ENCODE results near the gene ZCRB1.

The ZCRB1 gene

GRCh38 chr12:42343721-42344120 lies 17.8 kb upstream of the ZCRB1 start:
- no peak overlapping the region for H3K27ac ChIP-seq (replicated peaks)
- H3K27me3 ChIP-seq (ENCODE audit: insufficient read depth, poor library complexity, severe bottlenecking) = no peaks in the 10 kb centered on the region
- TF ChIP-seq REST (IDR thresholded peaks at IDR 0.05; ENCODE audit: insufficient replicate concordance, low read depth) (no peak), SPI1 (IDR thresholded peaks at IDR 0.05; ENCODE audit: borderline replicate concordance, low read depth) (no peak), GABPA (IDR thresholded peaks at IDR 0.05; ENCODE audit: low read depth) (no peak)
- no peak for DNase-seq (ENCODE audit: low read depth in 1 of 2, low spot score in 1 of 2)
- no peak overlapping the region for H3K4me3 ChIP-seq (replicated peaks; ENCODE audit: insufficient read depth, low read length)

GRCh38 chr12:42342028-42342427 lies 16.1 kb upstream of the ZCRB1 start:
- H3K27ac ChIP-seq (replicated peaks) = no peak overlapping the region
- no peak for DNase-seq (ENCODE audit: low read depth in 1 of 2, low spot score in 1 of 2)
- TF ChIP-seq POLR2AphosphoS5 (IDR thresholded peaks at IDR 0.05; ENCODE audit: low read depth) = no peak
- TF ChIP-seq REST (IDR thresholded peaks at IDR 0.05; ENCODE audit: insufficient replicate concordance, low read depth) = no peak
- no peak for TF ChIP-seq GABPA (IDR thresholded peaks at IDR 0.05; ENCODE audit: low read depth)
- no peaks in the 10 kb centered on the region for H3K27me3 ChIP-seq (ENCODE audit: insufficient read depth, poor library complexity, severe bottlenecking)
- no peak overlapping the region for H3K4me3 ChIP-seq (replicated peaks; ENCODE audit: insufficient read depth, low read length)

- Histone ChIP-seq H3K4me3 (replicated peaks; ENCODE audit: insufficient read depth, low read length) (no peak overlapping the region), H3K27me3 (ENCODE audit: insufficient read depth, poor library complexity, severe bottlenecking) (no peaks in the 10 kb centered on the region), H3K27ac (replicated peaks) (no peak overlapping the region)
- TF ChIP-seq POLR2AphosphoS5 (IDR thresholded peaks at IDR 0.05; ENCODE audit: low read depth) (no peak), SPI1 (IDR thresholded peaks at IDR 0.05; ENCODE audit: borderline replicate concordance, low read depth) (no peak), CTCF (IDR thresholded peaks at IDR 0.05; ENCODE audit: insufficient read depth, low read length) (no peak), GABPA (IDR thresholded peaks at IDR 0.05; ENCODE audit: low read depth) (no peak), REST (IDR thresholded peaks at IDR 0.05; ENCODE audit: insufficient replicate concordance, low read depth) (no peak)
- no peak for DNase-seq (ENCODE audit: low read depth in 1 of 2, low spot score in 1 of 2)
These were observed 12.4 kb upstream of the ZCRB1 start for GRCh38 chr12:42338280-42338679.

GRCh38 chr12:42336286-42336685 lies 10.4 kb upstream of the ZCRB1 start:
- Histone ChIP-seq H3K4me3 (replicated peaks; ENCODE audit: insufficient read depth, low read length) (no peak overlapping the region), H3K27me3 (ENCODE audit: insufficient read depth, poor library complexity, severe bottlenecking) (no peaks in the 10 kb centered on the region), H3K27ac (replicated peaks) (no peak overlapping the region)
- DNase-seq (ENCODE audit: low read depth in 1 of 2, low spot score in 1 of 2) = no peak
- TF ChIP-seq REST (IDR thresholded peaks at IDR 0.05; ENCODE audit: insufficient replicate concordance, low read depth) = no peak
- no peak for TF ChIP-seq SPI1 (IDR thresholded peaks at IDR 0.05; ENCODE audit: borderline replicate concordance, low read depth)
- no peak for TF ChIP-seq CTCF (IDR thresholded peaks at IDR 0.05; ENCODE audit: insufficient read depth, low read length)
- TF ChIP-seq POLR2AphosphoS5 (IDR thresholded peaks at IDR 0.05; ENCODE audit: low read depth) = no peak
- no peak for TF ChIP-seq GABPA (IDR thresholded peaks at IDR 0.05; ENCODE audit: low read depth)
